Tibial nerve (tissue), 4 donors: Measurements from ENCODE around the gene MOGAT2.

Experiments used
- EP300 ChIP-seq, 2 donors: sonication (generic); formaldehyde crosslinking; IDR thresholded peaks; one replicate each; pipeline ENCODE4 v1.6.1; 2017; ENCODE audit warnings: antibody characterized with exemption in 2 of 2, mild to moderate bottlenecking in 1 of 2
- POLR2A ChIP-seq, 2 donors: fragments of 450-650 bp; IDR thresholded peaks; one replicate each; pipeline ENCODE4 v1.6.1; 2017; ENCODE audit warnings: antibody characterized with exemption in 2 of 2, mild to moderate bottlenecking in 2 of 2, moderate library complexity in 2 of 2
- TF ChIP-seq, protein P1 (sequence below), 5 experiments: fragments of 200-600 bp in 3 of 5; fragments of 450-650 bp in 2 of 5; sonication (generic) in 3 of 5; IDR thresholded peaks; one replicate each; pipeline ENCODE4 v1.5.1; 2016 to 2019; ENCODE audit warnings: antibody characterized with exemption in 5 of 5, mild to moderate bottlenecking in 3 of 5, moderate library complexity in 2 of 5

DNA sequence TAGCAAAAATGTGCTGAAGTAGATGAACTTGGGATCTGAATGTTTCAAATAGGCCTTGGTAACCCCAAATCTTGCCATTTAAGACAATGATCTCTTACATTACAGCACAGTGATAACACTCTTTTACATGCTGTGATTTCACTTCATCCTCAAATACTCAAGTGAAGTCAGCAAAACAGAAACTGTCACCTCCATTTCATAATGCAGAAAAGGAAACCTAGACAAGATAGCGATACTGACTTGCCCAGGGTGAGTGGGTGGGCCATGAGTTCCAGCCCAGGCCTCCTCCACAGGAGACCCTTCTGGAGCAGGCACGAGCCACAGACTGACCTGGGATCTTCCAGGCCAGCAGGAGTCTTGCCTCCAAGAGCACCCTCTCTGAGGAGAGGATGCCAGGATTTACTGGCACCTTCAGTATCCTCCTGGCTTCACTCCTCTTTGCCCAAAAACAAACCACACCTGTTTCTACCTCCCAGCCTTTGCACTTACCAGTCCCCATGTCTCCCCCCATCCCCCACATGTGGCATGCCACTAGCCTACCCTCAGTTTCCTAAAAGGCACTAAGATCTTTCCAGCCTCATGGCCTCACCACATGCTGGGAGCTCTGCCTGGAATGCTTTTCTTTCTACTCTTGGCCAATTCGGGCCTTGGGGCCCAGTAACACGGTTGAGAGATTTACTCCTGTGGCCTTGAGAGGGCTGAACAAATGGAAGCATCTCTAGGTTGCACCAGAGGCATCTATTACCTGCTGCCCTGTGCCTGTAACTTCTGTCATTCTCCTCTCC lies 49.0 kb downstream of the MOGAT2 start:
- no peak for TF ChIP-seq POLR2A (IDR thresholded peaks at IDR 0.05)
- TF ChIP-seq, protein P1, sequence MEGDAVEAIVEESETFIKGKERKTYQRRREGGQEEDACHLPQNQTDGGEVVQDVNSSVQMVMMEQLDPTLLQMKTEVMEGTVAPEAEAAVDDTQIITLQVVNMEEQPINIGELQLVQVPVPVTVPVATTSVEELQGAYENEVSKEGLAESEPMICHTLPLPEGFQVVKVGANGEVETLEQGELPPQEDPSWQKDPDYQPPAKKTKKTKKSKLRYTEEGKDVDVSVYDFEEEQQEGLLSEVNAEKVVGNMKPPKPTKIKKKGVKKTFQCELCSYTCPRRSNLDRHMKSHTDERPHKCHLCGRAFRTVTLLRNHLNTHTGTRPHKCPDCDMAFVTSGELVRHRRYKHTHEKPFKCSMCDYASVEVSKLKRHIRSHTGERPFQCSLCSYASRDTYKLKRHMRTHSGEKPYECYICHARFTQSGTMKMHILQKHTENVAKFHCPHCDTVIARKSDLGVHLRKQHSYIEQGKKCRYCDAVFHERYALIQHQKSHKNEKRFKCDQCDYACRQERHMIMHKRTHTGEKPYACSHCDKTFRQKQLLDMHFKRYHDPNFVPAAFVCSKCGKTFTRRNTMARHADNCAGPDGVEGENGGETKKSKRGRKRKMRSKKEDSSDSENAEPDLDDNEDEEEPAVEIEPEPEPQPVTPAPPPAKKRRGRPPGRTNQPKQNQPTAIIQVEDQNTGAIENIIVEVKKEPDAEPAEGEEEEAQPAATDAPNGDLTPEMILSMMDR (IDR thresholded peaks at IDR 0.05): no peak
- no peak for TF ChIP-seq EP300 (IDR thresholded peaks at IDR 0.05)
